Right ventricle myocardium superior (tissue), 1 donor: ENCODE results near the gene DPH6. TPM values are rescaled to one million over a fixed set of nuclear protein-coding genes. Genes with fewer than 3 reads are reported as not detected.

Experiments used
- ATAC-seq: fragments of 200-7000 bp; cut with Tn5 transposase; one replicate; pipeline ENCODE4 v1.9.1; 2020; ENCODE audit warnings: mild to moderate bottlenecking; ENCODE audit not compliant: poor library complexity
- DNase-seq: peaks from one replicate; pipeline ENCODE4 v3.0.0-alpha.2; 2020
- intact Hi-C: fragments of 100-400 bp; cut with DNase I; formaldehyde crosslinking; loops from one replicate; pipeline ENCODE4 v1.11.2; 2022
- microRNA-seq: library from miRNA; unstranded; fragments of <30 nt; microRNA quantifications from one replicate; pipeline ENCODE4 v1.2.0, GENCODE V29; 2020
- total RNA-seq: library from RNA; stranded (reverse); fragmentation: NEBNext Ultra II Directional; extraction: Animal tissue kit (Norgen Biotek cat#: 25700); gene quantifications from one replicate; pipeline ENCODE4 v1.2.1, GENCODE V29; 2021
- donor health status: DM: no; HTN: yes; CAD: no; lungs with severe emphysema.

DPH6 gene
- total RNA-seq, 1 donor from 2014 or later, result 17.6 TPM

- DNase-seq (no peak), ATAC-seq (no peak)
- intact Hi-C loops, result no loop called here
These were observed 224.0 kb downstream of the DPH6 start for GRCh38 chr15:35321926-35322325.

- no peak for DNase-seq
- ATAC-seq, result no peak
These were observed 225.1 kb downstream of the DPH6 start for GRCh38 chr15:35320911-35321310.

More at GRCh38 chr15:35320911-35321310, 225.1 kb downstream of the DPH6 start:
- intact Hi-C loops, result no loop called here

Small RNAs within 50 kb of the gene (microRNA-seq; reads per million reads assigned to microRNA genes)
- not detected for gene MIR3942
